Measurements from ENCODE around the gene PDE4B. TPM values are rescaled to one million over a fixed set of nuclear protein-coding genes. Genes with fewer than 3 reads are reported as not detected.

The PDE4B gene
- total and polyA plus RNA-seq, 7 experiments from 2014 or later: 43.5 to 99.2 (median 46.7) TPM

DNA sequence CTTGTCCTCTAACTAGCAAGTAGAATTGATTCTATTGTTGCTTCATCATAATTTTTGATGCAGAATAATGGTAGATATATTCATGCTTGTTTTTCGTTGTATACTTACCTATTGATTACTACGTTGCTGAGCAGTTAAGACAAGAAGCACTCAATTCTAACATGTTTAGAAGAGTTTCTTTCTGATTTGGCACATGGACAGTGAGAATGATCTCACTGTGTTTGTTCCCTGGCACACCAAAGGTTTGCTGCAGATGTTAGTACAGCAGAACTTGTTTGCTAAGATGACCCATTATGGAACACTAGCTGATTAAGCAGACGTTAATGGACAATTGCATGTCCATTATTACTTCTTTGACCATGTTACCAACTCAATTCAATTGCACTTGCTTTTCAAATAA, 556.5 kb downstream of the PDE4B start:
- ChIA-PET POLR2A (interaction anchor here (0.9 to 5.9 kb wide), 4 partner anchors 11 to 76 kb away, joined by 3 to 49 read pairs (median 12); no protein-coding TSS in a partner anchor), CTCF (interaction anchor here (1.1 to 3.8 kb wide), 3 partner anchors 15 to 96 kb away, joined by 3 to 14 read pairs (median 6); no protein-coding TSS in a partner anchor)
- Mint-ChIP-seq H3K4me1 (peaks cover 65 to 100% (median 96%) of the 10 kb centered on the region in 7 donors), H3K27ac (peak overlapping the region; percentile 81 to 95 (median 90)), H3K9me3 (peaks cover 0 to 11% (median 0%) of the 10 kb centered on the region in 11 donors), H3K36me3 (peaks cover 0 to 51% (median 14%) of the 10 kb centered on the region in 5 donors), H3K4me3 (peak overlapping the region in 9 of 10 donors; percentile 70 to 86 (median 78)), H3K27me3 (no peaks in the 10 kb centered on the region)
- peak overlapping the region; percentile 62 for H3K27ac ChIP-seq (ENCODE audit: low read depth, low read length)
- intact Hi-C loops (cut with micrococcal nuclease): loop anchor here in 1 of 2 donors (1.0 kb wide), 1 partner anchor 8 kb away; no protein-coding TSS in a partner anchor
- peaks cover 79 to 81% of the 10 kb centered on the region in 2 donors for H3K4me1 ChIP-seq (ENCODE audit: control insufficient read depth in 2 of 2, insufficient read depth in 2 of 2, low read length in 2 of 2)
- ATAC-seq (no peak), DNase-seq (no peak)
- no peaks in the 10 kb centered on the region for H3K36me3 ChIP-seq (ENCODE audit: control insufficient read depth in 2 of 3, insufficient read depth in 3 of 3, low read length in 3 of 3)
- H3K9me3 ChIP-seq (ENCODE audit: control insufficient read depth in 2 of 3, low read length in 3 of 3): no peaks in the 10 kb centered on the region
- H3K4me3 ChIP-seq (ENCODE audit: low read length): peak overlapping the region; percentile 33
- H3K27me3 ChIP-seq (ENCODE audit: control insufficient read depth in 2 of 2, insufficient read depth in 2 of 2, low read length in 2 of 2): no peaks in the 10 kb centered on the region

DNA sequence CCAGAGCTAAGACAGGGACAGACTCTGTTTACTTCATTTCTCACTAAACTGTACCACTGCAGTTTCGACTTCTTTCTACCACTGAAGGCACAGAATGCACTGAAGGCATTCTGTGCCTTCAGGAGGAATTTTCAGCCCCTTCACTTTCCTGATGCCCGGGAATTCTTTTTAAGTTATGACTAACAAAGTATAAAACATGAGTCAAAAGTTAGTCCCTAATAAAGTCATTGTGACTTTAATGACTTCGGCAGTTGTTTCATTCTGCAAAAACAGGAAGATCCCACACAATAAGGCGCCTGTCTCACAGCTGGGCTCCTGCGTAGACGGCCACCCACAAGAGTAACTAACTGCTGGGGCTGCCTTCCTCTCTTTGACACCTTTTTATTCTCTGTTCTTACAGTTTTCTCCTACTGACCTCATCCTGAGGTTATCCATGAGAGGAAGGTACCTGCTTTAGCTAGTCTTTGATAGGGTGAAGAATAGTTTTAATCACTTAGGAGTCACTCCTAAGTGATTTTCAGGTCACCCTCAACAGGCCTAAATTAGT, 557.4 kb downstream of the PDE4B start:
- Mint-ChIP-seq H3K27me3 (no peaks in the 10 kb centered on the region), H3K27ac (peak overlapping the region; percentile 81 to 95 (median 90)), H3K36me3 (peaks cover 0 to 51% (median 14%) of the 10 kb centered on the region in 5 donors), H3K4me3 (peak overlapping the region; percentile 70 to 86 (median 77)), H3K9me3 (peaks cover 0 to 11% (median 0%) of the 10 kb centered on the region in 11 donors), H3K4me1 (peaks cover 66 to 100% (median 96%) of the 10 kb centered on the region in 7 donors)
- no peaks in the 10 kb centered on the region for H3K36me3 ChIP-seq (ENCODE audit: control insufficient read depth in 2 of 3, insufficient read depth in 3 of 3, low read length in 3 of 3)
- H3K27me3 ChIP-seq (ENCODE audit: control insufficient read depth in 2 of 2, insufficient read depth in 2 of 2, low read length in 2 of 2): no peaks in the 10 kb centered on the region
- CTCF ChIA-PET: interaction anchor here (0.9 to 3.8 kb wide), 7 partner anchors 15 to 108 kb away, joined by 3 to 14 read pairs (median 4); no protein-coding TSS in a partner anchor
- H3K4me1 ChIP-seq (ENCODE audit: control insufficient read depth in 2 of 2, insufficient read depth in 2 of 2, low read length in 2 of 2): peaks cover 74 to 78% of the 10 kb centered on the region in 2 donors
- POLR2A ChIA-PET: interaction anchor here (0.6 to 5.9 kb wide), 9 partner anchors 10 to 96 kb away, joined by 3 to 49 read pairs (median 3); no protein-coding TSS in a partner anchor
- DNase-seq: peak in 7 of 9 donors; percentile 55 to 77 (median 71)
- intact Hi-C loops (cut with micrococcal nuclease): loop anchor here (1.0 to 5.0 kb wide), 7 partner anchors 10 to 97 kb away; no protein-coding TSS in a partner anchor
- H3K9me3 ChIP-seq (ENCODE audit: control insufficient read depth in 2 of 3, low read length in 3 of 3): no peaks in the 10 kb centered on the region
- ATAC-seq: peak; percentile 84
- peak overlapping the region; percentile 33 for H3K4me3 ChIP-seq (ENCODE audit: low read length)
- H3K27ac ChIP-seq (ENCODE audit: low read depth, low read length): peak overlapping the region; percentile 62

GRCh38 chr1:66351478-66351877, 558.8 kb downstream of the PDE4B start:
- Mint-ChIP-seq H3K27ac (peak overlapping the region; percentile 75 to 95 (median 90)), H3K27me3 (no peaks in the 10 kb centered on the region), H3K4me3 (peak overlapping the region; percentile 29 to 85 (median 67)), H3K4me1 (peaks cover 71 to 100% (median 96%) of the 10 kb centered on the region in 7 donors), H3K36me3 (peaks cover 0 to 50% (median 22%) of the 10 kb centered on the region in 5 donors), H3K9me3 (peaks cover 0 to 6% (median 0%) of the 10 kb centered on the region in 11 donors)
- H3K27ac ChIP-seq (ENCODE audit: low read depth, low read length): peak overlapping the region; percentile 62
- intact Hi-C loops (cut with micrococcal nuclease): loop anchor here (2.0 to 5.0 kb wide), 2 partner anchors 96 to 99 kb away; no protein-coding TSS in a partner anchor
- H3K4me1 ChIP-seq (ENCODE audit: control insufficient read depth in 2 of 2, insufficient read depth in 2 of 2, low read length in 2 of 2): peaks cover 72 to 79% of the 10 kb centered on the region in 2 donors
- H3K36me3 ChIP-seq (ENCODE audit: control insufficient read depth in 2 of 3, insufficient read depth in 3 of 3, low read length in 3 of 3): peaks cover 0 to 5% (median 0%) of the 10 kb centered on the region in 3 experiments
- DNase-seq: no peak
- ATAC-seq: peak; percentile 33
- no peaks in the 10 kb centered on the region for H3K27me3 ChIP-seq (ENCODE audit: control insufficient read depth in 2 of 2, insufficient read depth in 2 of 2, low read length in 2 of 2)
- POLR2A ChIA-PET: interaction anchor here (1.4 to 5.9 kb wide), 4 partner anchors 9 to 51 kb away, joined by 4 to 49 read pairs (median 14); no protein-coding TSS in a partner anchor
- H3K9me3 ChIP-seq (ENCODE audit: control insufficient read depth in 2 of 3, low read length in 3 of 3): no peaks in the 10 kb centered on the region
- H3K4me3 ChIP-seq (ENCODE audit: low read length): peak overlapping the region; percentile 12
- CTCF ChIA-PET: interaction anchor here (1.5 to 3.8 kb wide), 3 partner anchors 11 to 94 kb away, joined by 4 to 14 read pairs (median 4); no protein-coding TSS in a partner anchor

- ChIA-PET POLR2A (interaction anchor here (1.4 to 5.9 kb wide), 3 partner anchors 9 to 50 kb away, joined by 4 to 49 read pairs (median 7); no protein-coding TSS in a partner anchor), CTCF (interaction anchor here (0.6 to 3.8 kb wide), 4 partner anchors 11 to 98 kb away, joined by 3 to 14 read pairs (median 4); no protein-coding TSS in a partner anchor)
- no peaks in the 10 kb centered on the region for H3K27me3 ChIP-seq (ENCODE audit: control insufficient read depth in 2 of 2, insufficient read depth in 2 of 2, low read length in 2 of 2)
- peaks cover 0 to 3% (median 0%) of the 10 kb centered on the region in 11 donors for H3K9me3 Mint-ChIP-seq
- no peaks in the 10 kb centered on the region for H3K27me3 Mint-ChIP-seq
- peaks cover 70 to 100% (median 96%) of the 10 kb centered on the region in 7 donors for H3K4me1 Mint-ChIP-seq
- peaks cover 0 to 50% (median 19%) of the 10 kb centered on the region in 5 donors for H3K36me3 Mint-ChIP-seq
- ATAC-seq: peak; percentile 82
- intact Hi-C loops (cut with micrococcal nuclease): loop anchor here (1.0 to 5.0 kb wide), 7 partner anchors 8 to 99 kb away; no protein-coding TSS in a partner anchor
- peak overlapping the region; percentile 62 for H3K27ac ChIP-seq (ENCODE audit: low read depth, low read length)
- H3K36me3 ChIP-seq (ENCODE audit: control insufficient read depth in 2 of 3, insufficient read depth in 3 of 3, low read length in 3 of 3): peaks cover 0 to 5% (median 0%) of the 10 kb centered on the region in 3 experiments
- peak overlapping the region; percentile 3 for H3K4me3 ChIP-seq (ENCODE audit: low read length)
- peak in 7 of 9 donors; percentile 41 to 75 (median 67) for DNase-seq
- H3K4me1 ChIP-seq (ENCODE audit: control insufficient read depth in 2 of 2, insufficient read depth in 2 of 2, low read length in 2 of 2): peaks cover 72 to 80% of the 10 kb centered on the region in 2 donors
- peak overlapping the region; percentile 29 to 85 (median 67) for H3K4me3 Mint-ChIP-seq
- peak overlapping the region; percentile 75 to 95 (median 90) for H3K27ac Mint-ChIP-seq
- H3K9me3 ChIP-seq (ENCODE audit: control insufficient read depth in 2 of 3, low read length in 3 of 3): no peaks in the 10 kb centered on the region
Observed at GRCh38 chr1:66351913-66352312, 559.2 kb downstream of the PDE4B start.

DNA sequence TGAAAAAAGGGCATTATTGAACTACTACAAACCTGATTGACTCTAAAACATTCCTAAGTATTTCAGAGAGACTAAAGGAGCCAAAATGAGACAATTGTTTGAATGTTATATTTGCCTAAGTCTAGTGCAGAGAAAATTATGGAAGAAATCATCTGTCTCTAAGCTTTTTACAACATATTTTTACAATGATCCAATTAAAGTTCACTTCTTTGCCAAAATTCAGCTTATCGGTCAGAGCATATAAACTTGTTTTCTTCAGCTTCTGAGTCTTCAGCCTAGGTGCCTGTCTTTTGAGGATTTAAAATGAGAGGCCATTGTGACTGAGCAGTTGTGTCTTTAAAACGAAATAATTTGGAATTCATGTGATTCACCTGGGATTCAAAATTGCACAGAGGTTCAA, 560.1 kb downstream of the PDE4B start:
- peak overlapping the region in 7 of 10 donors; percentile 26 to 85 (median 44) for H3K4me3 Mint-ChIP-seq
- DNase-seq: no peak

DNA sequence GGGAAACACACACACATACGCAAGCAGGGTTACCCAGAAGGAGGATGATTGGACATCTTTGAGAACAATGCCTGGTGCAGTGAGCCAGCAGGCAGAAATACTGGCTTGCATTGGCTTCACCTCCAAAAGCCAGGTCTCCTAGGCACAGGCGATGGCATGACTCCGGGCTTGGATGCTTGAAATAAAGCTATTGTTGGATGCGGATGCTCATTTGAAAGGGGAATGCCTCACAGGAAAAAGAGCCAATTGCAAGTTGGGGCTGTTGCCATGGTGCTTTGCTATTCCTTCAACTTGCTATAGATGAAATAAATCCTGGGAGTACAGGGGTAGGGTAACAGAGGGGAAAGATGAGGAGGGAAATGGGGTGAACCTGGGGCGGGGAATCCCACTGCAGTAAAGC, 560.6 kb downstream of the PDE4B start:
- no peak for DNase-seq
- peaks cover 74 to 83% of the 10 kb centered on the region in 2 donors for H3K4me1 ChIP-seq (ENCODE audit: control insufficient read depth in 2 of 2, insufficient read depth in 2 of 2, low read length in 2 of 2)
- peak overlapping the region in 9 of 10 donors; percentile 2 to 85 (median 38) for H3K4me3 Mint-ChIP-seq

More for the DNA sequence above, 560.1 kb downstream of the PDE4B start:
- ATAC-seq: no peak
- ChIA-PET POLR2A (interaction anchor here (1.9 to 5.9 kb wide), 3 partner anchors 10 to 21 kb away, joined by 10 to 49 read pairs (median 16); no protein-coding TSS in a partner anchor), CTCF (interaction anchor here (0.6 to 3.8 kb wide), 4 partner anchors 10 to 98 kb away, joined by 3 to 14 read pairs (median 4); no protein-coding TSS in a partner anchor)
- intact Hi-C loops (cut with micrococcal nuclease): loop anchor here (1.0 to 5.0 kb wide), 6 partner anchors 8 to 95 kb away; no protein-coding TSS in a partner anchor
- Histone ChIP-seq H3K36me3 (ENCODE audit: control insufficient read depth in 2 of 3, insufficient read depth in 3 of 3, low read length in 3 of 3) (peaks cover 0 to 5% (median 0%) of the 10 kb centered on the region in 3 experiments), H3K9me3 (ENCODE audit: control insufficient read depth in 2 of 3, low read length in 3 of 3) (no peaks in the 10 kb centered on the region), H3K4me1 (ENCODE audit: control insufficient read depth in 2 of 2, insufficient read depth in 2 of 2, low read length in 2 of 2) (peaks cover 71 to 81% of the 10 kb centered on the region in 2 donors), H3K27ac (ENCODE audit: low read depth, low read length) (no peak overlapping the region), H3K4me3 (ENCODE audit: low read length) (no peak overlapping the region), H3K27me3 (ENCODE audit: control insufficient read depth in 2 of 2, insufficient read depth in 2 of 2, low read length in 2 of 2) (no peaks in the 10 kb centered on the region)
- Mint-ChIP-seq H3K36me3 (peaks cover 0 to 54% (median 18%) of the 10 kb centered on the region in 5 donors), H3K27ac (peak overlapping the region; percentile 47 to 95 (median 88)), H3K4me1 (peaks cover 73 to 100% (median 96%) of the 10 kb centered on the region in 7 donors), H3K27me3 (no peaks in the 10 kb centered on the region), H3K9me3 (peaks cover 0 to 3% (median 0%) of the 10 kb centered on the region in 11 donors)

More for the DNA sequence above, 560.6 kb downstream of the PDE4B start:
- ATAC-seq: no peak
- CTCF ChIA-PET: no interaction called here
- Mint-ChIP-seq H3K36me3 (peaks cover 0 to 54% (median 18%) of the 10 kb centered on the region in 5 donors), H3K27ac (peak overlapping the region in 7 of 9 donors; percentile 59 to 95 (median 90)), H3K9me3 (peaks cover 0 to 3% (median 0%) of the 10 kb centered on the region in 11 donors), H3K27me3 (no peaks in the 10 kb centered on the region), H3K4me1 (peaks cover 77 to 100% (median 96%) of the 10 kb centered on the region in 7 donors)
- H3K27ac ChIP-seq (ENCODE audit: low read depth, low read length): no peak overlapping the region
- intact Hi-C loops (cut with micrococcal nuclease): loop anchor here (2.0 to 5.0 kb wide), 2 partner anchors 14 to 94 kb away; no protein-coding TSS in a partner anchor
- H3K4me3 ChIP-seq (ENCODE audit: low read length): no peak overlapping the region
- H3K9me3 ChIP-seq (ENCODE audit: control insufficient read depth in 2 of 3, low read length in 3 of 3): no peaks in the 10 kb centered on the region
- H3K36me3 ChIP-seq (ENCODE audit: control insufficient read depth in 2 of 3, insufficient read depth in 3 of 3, low read length in 3 of 3): peaks cover 0 to 5% (median 0%) of the 10 kb centered on the region in 3 experiments
- H3K27me3 ChIP-seq (ENCODE audit: control insufficient read depth in 2 of 2, insufficient read depth in 2 of 2, low read length in 2 of 2): no peaks in the 10 kb centered on the region
- POLR2A ChIA-PET: interaction anchor here (1.9 to 5.9 kb wide), 3 partner anchors 11 to 21 kb away, joined by 10 to 49 read pairs (median 16); no protein-coding TSS in a partner anchor
